Measurements from ENCODE around the gene LRRC4B. TPM values are rescaled to one million over a fixed set of nuclear protein-coding genes. Genes with fewer than 3 reads are reported as not detected.

Gene LRRC4B
- total RNA-seq, 6 experiments from 2014 or later, result 0.22 to 1.2 (median 0.52) TPM

DNA sequence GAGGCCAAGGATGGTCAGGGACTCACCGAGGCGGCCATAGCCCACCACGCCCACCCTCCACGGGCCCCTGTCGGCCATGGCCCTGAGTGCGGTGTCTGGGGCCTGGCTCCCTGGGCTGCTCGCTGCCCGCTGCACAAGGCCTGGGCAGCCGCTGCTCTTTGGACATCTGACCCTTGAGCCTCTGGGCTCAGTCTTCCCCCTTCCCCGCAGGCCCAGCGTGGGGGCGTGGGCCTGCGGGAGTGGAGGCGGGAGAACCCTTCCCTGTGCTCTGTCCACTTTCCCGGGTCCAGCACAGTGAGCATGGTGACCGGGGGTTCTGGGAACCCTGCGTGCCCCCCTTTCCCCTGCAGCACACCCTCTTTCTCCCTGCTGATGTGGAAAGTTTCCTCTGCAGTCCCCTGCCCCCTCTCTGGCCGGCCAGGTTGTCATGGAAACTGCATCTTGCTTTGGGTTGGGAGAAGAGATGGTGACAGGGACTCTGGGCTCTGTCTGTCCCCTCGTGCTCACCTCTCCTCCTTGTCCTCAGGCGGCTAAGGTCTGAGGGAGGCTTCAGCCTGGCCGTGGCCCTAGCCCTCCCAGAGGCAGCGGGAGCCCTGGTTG is 54.4 kb downstream of the LRRC4B start, which contains the start of gene ASPDH:
Gene ASPDH, minus strand, starts transcription at position 168 of the 600 bp plus-strand sequence. Its CDS starts 90 bp downstream, at position 78.
- DNase-seq (peak in 2 of 3 donors; percentile 78 to 81), ATAC-seq (peak; percentile 55 to 70 (median 62))
- H3K9me3 ChIP-seq, result no peaks in the 10 kb centered on the region
- peak within 1 kb of the TSS; percentile 63 to 85 (median 72) for H3K27ac ChIP-seq
- peak within 1 kb of the TSS; percentile 32 to 59 (median 57) for H3K4me3 ChIP-seq
- H3K27me3 ChIP-seq, result no peaks in the 10 kb centered on the region
- peaks cover 0 to 17% (median 4%) of the 10 kb centered on the region in 4 donors for H3K4me1 ChIP-seq
- intact Hi-C loops (cut with DNase I), result no loop called here
- no peaks in the 10 kb centered on the region for H3K36me3 ChIP-seq
- TF ChIP-seq POLR2A (IDR thresholded peaks at IDR 0.05), result peak; percentile 75
- TF ChIP-seq, protein P1, sequence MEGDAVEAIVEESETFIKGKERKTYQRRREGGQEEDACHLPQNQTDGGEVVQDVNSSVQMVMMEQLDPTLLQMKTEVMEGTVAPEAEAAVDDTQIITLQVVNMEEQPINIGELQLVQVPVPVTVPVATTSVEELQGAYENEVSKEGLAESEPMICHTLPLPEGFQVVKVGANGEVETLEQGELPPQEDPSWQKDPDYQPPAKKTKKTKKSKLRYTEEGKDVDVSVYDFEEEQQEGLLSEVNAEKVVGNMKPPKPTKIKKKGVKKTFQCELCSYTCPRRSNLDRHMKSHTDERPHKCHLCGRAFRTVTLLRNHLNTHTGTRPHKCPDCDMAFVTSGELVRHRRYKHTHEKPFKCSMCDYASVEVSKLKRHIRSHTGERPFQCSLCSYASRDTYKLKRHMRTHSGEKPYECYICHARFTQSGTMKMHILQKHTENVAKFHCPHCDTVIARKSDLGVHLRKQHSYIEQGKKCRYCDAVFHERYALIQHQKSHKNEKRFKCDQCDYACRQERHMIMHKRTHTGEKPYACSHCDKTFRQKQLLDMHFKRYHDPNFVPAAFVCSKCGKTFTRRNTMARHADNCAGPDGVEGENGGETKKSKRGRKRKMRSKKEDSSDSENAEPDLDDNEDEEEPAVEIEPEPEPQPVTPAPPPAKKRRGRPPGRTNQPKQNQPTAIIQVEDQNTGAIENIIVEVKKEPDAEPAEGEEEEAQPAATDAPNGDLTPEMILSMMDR (IDR thresholded peaks at IDR 0.05), result no peak
- 32% methylated on average over 9 of the region's 22 CpGs for WGBS (ENCODE audit: insufficient coverage, low coverage, low lambda C conversion rate, missing lambda C conversion rate)

- TF ChIP-seq, protein P1 (IDR thresholded peaks at IDR 0.05), result no peak
- no peak for TF ChIP-seq POLR2A (IDR thresholded peaks at IDR 0.05)
These were observed 55.1 kb downstream of the LRRC4B start for GRCh38 chr19:50512999-50513745.

GRCh38 chr19:50512112-50512998 is 55.9 kb downstream of the LRRC4B start:
- intact Hi-C loops (cut with DNase I), result no loop called here
- 80% methylated on average over 8 of the region's 36 CpGs for WGBS (ENCODE audit: insufficient coverage, low coverage, low lambda C conversion rate, missing lambda C conversion rate)
- H3K27ac ChIP-seq, result peak overlapping the region in 2 of 3 donors; percentile 72 to 85
- TF ChIP-seq, protein P1 (IDR thresholded peaks at IDR 0.05), result no peak
- TF ChIP-seq POLR2A (IDR thresholded peaks at IDR 0.05), result no peak
- no peaks in the 10 kb centered on the region for H3K36me3 ChIP-seq
- peak overlapping the region; percentile 32 to 76 (median 72) for H3K4me3 ChIP-seq
- H3K4me1 ChIP-seq, result peaks cover 0 to 17% (median 4%) of the 10 kb centered on the region in 4 donors
- no peaks in the 10 kb centered on the region for H3K9me3 ChIP-seq
- ATAC-seq (no peak), DNase-seq (peak in 1 of 3 donors; percentile 64)
- H3K27me3 ChIP-seq, result no peaks in the 10 kb centered on the region

More at GRCh38 chr19:50512999-50513745, 55.1 kb downstream of the LRRC4B start:
- no peaks in the 10 kb centered on the region for H3K27me3 ChIP-seq
- H3K4me1 ChIP-seq, result peaks cover 0 to 17% (median 4%) of the 10 kb centered on the region in 4 donors
- peak overlapping the region; percentile 32 to 59 (median 57) for H3K4me3 ChIP-seq
- no peaks in the 10 kb centered on the region for H3K36me3 ChIP-seq
- DNase-seq, result peak in 1 of 3 donors; percentile 60
- peak; percentile 1 to 15 (median 2) for ATAC-seq
- intact Hi-C loops (cut with DNase I), result no loop called here
- WGBS (ENCODE audit: insufficient coverage, low coverage, low lambda C conversion rate, missing lambda C conversion rate), result 13% methylated on average over 8 of the region's 12 CpGs
- peak overlapping the region; percentile 63 to 85 (median 72) for H3K27ac ChIP-seq
- no peaks in the 10 kb centered on the region for H3K9me3 ChIP-seq
